ENCODE results near the gene ARPC1A.
A peak's percentile ranks its signal among the peaks of the same experiment; 100 is the strongest.
"Not testable (repeated sequence)": the region's sequence is repeated elsewhere in the genome, so short reads cannot be mapped to it uniquely, and the experiment has no call there.

Gene ARPC1A

DNA sequence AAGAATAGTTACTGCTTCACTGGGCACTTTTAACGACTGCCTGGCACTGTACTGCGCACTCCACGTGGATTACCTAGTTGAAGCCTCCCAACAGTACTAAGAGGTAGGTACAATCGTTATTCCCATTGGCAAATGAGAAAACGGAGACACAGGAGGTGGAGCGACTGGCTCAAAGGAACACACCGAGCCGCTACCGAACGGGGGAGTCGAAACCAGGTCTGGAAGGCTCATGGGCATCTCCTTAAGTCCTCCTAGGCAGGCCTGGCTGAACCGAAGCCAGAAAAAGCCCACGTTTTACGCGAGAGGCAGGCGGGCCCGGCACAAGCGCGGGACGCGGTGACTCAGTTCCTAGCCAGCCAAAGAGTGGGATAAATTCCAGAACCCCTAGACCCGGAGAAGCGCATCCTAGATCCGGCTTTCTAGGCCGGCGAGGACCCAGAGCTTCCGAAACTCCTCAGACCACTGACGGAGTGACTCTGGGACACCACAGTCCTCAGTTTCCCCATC lies 82.2 kb downstream of the ARPC1A start:
- no peak for DNase-seq (ENCODE audit: low read depth in 2 of 2, low spot score in 1 of 2)

DNA sequence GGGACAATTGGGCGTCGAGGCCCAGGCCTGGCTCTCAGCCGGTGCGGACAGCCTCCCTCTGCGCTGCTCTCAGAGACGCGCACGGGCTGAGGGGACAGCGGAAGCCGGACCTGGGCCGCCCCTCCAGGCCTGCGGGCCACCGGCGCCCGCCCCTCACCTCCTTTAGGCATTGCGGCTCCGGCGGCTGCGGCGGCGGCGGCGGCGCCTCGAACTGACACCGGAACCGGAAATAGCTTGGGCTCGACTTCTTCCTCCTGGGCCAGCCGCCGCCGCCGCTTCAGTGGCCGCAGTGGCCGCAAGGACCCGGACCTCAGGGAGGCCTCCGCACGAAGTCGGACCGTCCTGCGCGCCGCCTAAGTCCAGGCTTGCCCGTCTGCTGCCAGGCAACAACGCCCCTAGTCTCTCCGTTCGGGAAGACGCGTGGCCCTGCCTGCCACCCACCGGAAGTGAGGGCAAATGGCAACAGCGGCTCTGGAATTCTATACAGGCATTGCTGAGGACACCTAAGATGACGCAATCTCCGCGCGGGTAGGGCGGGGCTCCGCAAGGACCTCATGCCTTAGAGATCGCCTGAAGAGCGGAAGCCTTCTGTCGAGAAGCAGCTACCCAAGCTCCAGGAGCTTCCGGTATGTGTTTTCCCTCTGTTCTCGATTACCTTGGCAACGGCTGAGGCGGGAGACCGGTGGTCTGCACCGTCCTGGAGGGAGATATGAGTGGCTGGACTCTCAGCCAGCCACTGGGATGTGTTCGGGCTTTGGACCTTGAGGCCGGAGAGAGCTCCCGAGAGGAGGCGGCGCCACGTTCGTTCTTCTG lies 82.9 kb downstream of the ARPC1A start, which contains the start of the genes BUD31 and PDAP1:
TSS of gene BUD31 (plus strand) at position 591 of the 813 bp plus-strand sequence. CDS start 2,124 bp downstream, outside the sequence.
TSS of gene PDAP1 (minus strand) at position 219 of the 813 bp plus-strand sequence. CDS start at position 170, 49 bp downstream.
- peak; percentile 88 to 96 for DNase-seq (ENCODE audit: low read depth in 2 of 2, low spot score in 1 of 2)

DNA sequence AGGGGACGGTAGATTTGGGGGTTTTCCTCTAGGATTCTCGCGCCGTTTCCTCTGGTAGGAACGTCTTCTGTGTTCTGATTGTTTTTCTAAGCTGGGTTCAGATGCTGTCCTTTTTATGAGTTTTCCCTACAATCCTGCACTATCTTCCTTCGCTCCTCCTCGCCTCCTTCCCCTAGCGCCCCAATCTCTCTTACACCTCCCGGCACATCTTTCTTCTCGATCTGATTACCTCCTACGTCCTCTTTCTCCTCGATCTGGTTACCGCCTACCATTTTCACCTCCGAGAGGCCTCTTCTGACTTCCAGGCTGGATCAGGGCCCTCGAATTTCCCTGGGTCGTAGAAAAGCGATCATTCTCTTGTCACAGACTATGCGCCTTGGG lies 83.5 kb downstream of the ARPC1A start:
- no peak for DNase-seq (ENCODE audit: low read depth in 2 of 2, low spot score in 1 of 2)

DNA sequence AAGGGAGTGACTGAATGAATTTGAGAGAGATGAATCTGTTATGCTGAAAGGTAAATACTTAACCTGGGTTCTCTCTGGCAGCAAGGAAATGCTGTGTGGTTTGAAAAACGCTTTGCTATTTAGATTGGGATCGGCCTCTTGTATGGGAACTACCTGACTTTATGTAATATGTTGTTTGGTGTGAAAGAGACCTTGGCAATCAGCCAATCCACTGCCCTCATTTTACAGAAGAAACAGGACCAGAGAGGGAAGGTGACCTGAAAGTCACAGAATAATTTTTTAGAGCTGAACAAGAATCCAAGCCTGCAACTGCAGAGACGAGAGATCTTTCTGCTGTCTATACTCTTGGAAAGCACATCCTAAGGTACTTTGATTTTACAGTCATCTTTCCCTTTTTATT lies 84.1 kb downstream of the ARPC1A start:
- DNase-seq (ENCODE audit: low read depth in 2 of 2, low spot score in 1 of 2), result no peak

DNA sequence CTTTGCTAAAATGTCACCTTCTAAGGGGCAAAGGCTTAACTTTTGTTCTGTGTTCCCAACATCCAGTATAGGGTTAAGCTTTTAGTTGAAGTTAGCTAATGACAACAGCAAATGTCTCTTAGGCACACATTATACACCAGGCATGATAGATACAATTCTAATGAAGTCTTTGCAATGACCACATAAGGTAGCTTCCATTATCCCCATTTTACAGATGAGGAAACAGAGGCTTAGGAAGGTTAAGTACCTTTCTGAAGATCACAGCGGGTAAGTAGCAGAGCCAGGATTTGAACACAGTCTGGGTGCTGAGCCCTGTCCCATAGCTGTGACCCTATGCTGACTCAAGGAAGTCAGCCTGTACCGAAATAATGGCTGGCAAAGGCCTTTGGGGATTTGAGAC lies 84.9 kb downstream of the ARPC1A start:
- DNase-seq (ENCODE audit: low read depth in 2 of 2, low spot score in 1 of 2), result no peak

DNA sequence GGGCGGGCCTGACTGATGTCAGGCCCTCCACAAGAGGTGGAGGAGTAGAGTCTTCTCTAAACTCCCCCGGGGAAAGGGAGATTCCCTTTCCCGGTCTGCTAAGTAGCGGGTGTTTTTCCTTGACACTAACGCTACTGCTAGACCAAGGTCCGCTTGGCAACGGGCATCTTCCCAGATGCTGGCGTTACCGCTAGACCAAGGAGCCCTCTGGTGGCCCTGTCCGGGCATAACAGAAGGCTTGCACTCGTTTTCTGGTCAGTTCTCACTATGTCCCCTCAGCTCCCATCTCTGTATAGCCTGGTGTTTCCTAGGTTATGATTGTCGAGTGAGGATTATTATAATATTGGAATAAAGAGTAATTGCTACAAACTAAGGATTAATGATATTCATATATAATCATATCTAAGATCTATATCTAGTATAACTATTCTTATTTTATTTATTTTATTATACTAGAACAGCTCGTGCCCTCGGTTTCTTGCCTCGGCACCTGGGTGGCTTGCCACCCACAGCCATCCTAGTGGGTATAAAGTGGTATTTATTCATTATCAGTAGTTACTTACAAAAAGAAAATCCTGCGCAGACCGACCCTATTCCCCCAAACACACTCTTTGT lies 89.9 kb downstream of the ARPC1A start:
- DNase-seq (ENCODE audit: low read depth in 2 of 2, low spot score in 1 of 2), result not testable (repeated sequence)
